HEK293 (cell line): ENCODE measurements around the gene ALOX15B.

Experiments
- CTCF ChIA-PET: fragments of 350-600 bp; formaldehyde crosslinking; extraction: SDS; loops from one replicate; lab custom pipeline; 2021; ENCODE audit warnings: antibody characterized with exemption; lab: Yijun Ruan, JAX
- POLR2A ChIA-PET: fragments of 300-600 bp; formaldehyde crosslinking; extraction: SDS; loops from one replicate; lab custom pipeline; 2020; ENCODE audit warnings: antibody characterized with exemption, inconsistent platforms; lab: Yijun Ruan, JAX
- H3K27ac ChIP-seq: fragments of 200-500 bp; sonication (Bioruptor generic); 2 replicates; pipeline ENCODE4 v1.5.1; 2014; ENCODE audit warnings: low read depth, low read length, control low read depth, inconsistent platforms; ENCODE audit errors: extremely low read depth
- H3K36me3 ChIP-seq, 2 experiments: fragments of 200-500 bp in 1 of 2; sonication (Bioruptor generic) in 1 of 2; 1 replicate in 1 of 2; 2 replicates in 1 of 2; pipeline ENCODE4 v1.5.1; 2014 to 2017; ENCODE audit warnings: inconsistent platforms in 2 of 2, low read length in 2 of 2; ENCODE audit not compliant: control insufficient read depth in 2 of 2, insufficient read depth in 1 of 2
- H3K4me1 ChIP-seq: fragments of 200-500 bp; sonication (Bioruptor generic); 2 replicates; pipeline ENCODE4 v1.5.1; 2014; ENCODE audit warnings: mild to moderate bottlenecking, low read length, inconsistent platforms; ENCODE audit not compliant: control insufficient read depth, insufficient read depth
- H3K4me3 ChIP-seq: 2 replicates; pipeline ENCODE4 v1.5.1; 2011; ENCODE audit warnings: low read depth, mild to moderate bottlenecking, control low read depth, low read length, moderate library complexity
- H3K9me3 ChIP-seq: fragments of 200-500 bp; sonication (Bioruptor generic); 2 replicates; pipeline ENCODE4 v1.5.1; 2014; ENCODE audit warnings: low read depth, low read length, inconsistent platforms; ENCODE audit not compliant: control insufficient read depth, insufficient read depth
- HOXC10 ChIP-seq: sonication (generic); formaldehyde crosslinking; IDR thresholded peaks from 2 replicates; pipeline ENCODE4 v1.8.1; 2023; ENCODE audit warnings: mild to moderate bottlenecking, missing genetic modification reagents
- IKZF3 ChIP-seq: fragments of 450-650 bp; IDR thresholded peaks from 2 replicates; pipeline ENCODE4 v1.5.0; 2018; ENCODE audit warnings: missing biosample characterization, mild to moderate bottlenecking, missing genetic modification characterization, moderate library complexity
- SP2 ChIP-seq: fragments of 450-650 bp; formaldehyde crosslinking; IDR thresholded peaks from 2 replicates; pipeline ENCODE4 v1.5.1; 2016; ENCODE audit warnings: missing biosample characterization, missing genetic modification characterization
- ZBTB17 ChIP-seq: fragments of 450-650 bp; formaldehyde crosslinking; IDR thresholded peaks from 2 replicates; pipeline ENCODE4 v1.5.1; 2016; ENCODE audit warnings: missing biosample characterization, missing genetic modification characterization
- ZNF146 ChIP-seq: fragments of 450-650 bp; formaldehyde crosslinking; IDR thresholded peaks from 2 replicates; pipeline ENCODE4 v1.5.1; 2016; ENCODE audit warnings: missing biosample characterization, missing genetic modification characterization
- ZNF155 ChIP-seq: fragments of 450-650 bp; formaldehyde crosslinking; IDR thresholded peaks from 2 replicates; pipeline ENCODE4 v1.5.1; 2016; ENCODE audit warnings: missing biosample characterization, missing genetic modification characterization
- ZNF169 ChIP-seq: fragments of 450-650 bp; formaldehyde crosslinking; IDR thresholded peaks from 2 replicates; pipeline ENCODE4 v1.5.1; 2016; ENCODE audit warnings: missing biosample characterization, missing genetic modification characterization
- ZNF335 ChIP-seq: fragments of 450-650 bp; formaldehyde crosslinking; conservative IDR thresholded peaks from 2 replicates; pipeline ENCODE4 v1.5.1; 2016; ENCODE audit warnings: missing biosample characterization, missing genetic modification characterization
- ZNF341 ChIP-seq: fragments of 450-650 bp; formaldehyde crosslinking; IDR thresholded peaks from 2 replicates; pipeline ENCODE4; 2016; ENCODE audit warnings: low read depth, missing biosample characterization, missing genetic modification characterization
- ZNF433 ChIP-seq: fragments of 450-650 bp; formaldehyde crosslinking; IDR thresholded peaks from 2 replicates; pipeline ENCODE4 v1.5.1; 2016; ENCODE audit warnings: missing biosample characterization, missing genetic modification characterization, low read depth
- ZNF623 ChIP-seq: fragments of 450-650 bp; formaldehyde crosslinking; IDR thresholded peaks from 2 replicates; pipeline ENCODE4 v1.5.1; 2016; ENCODE audit warnings: missing biosample characterization, missing genetic modification characterization
- ZNF629 ChIP-seq: fragments of 450-650 bp; formaldehyde crosslinking; IDR thresholded peaks from 2 replicates; pipeline ENCODE4 v1.5.1; 2017; ENCODE audit warnings: missing biosample characterization, missing genetic modification characterization
- ZNF707 ChIP-seq: fragments of 450-650 bp; formaldehyde crosslinking; IDR thresholded peaks from 2 replicates; pipeline ENCODE4 v1.5.1; 2016; ENCODE audit warnings: missing biosample characterization, missing genetic modification characterization
- ZXDB ChIP-seq: fragments of 450-650 bp; formaldehyde crosslinking; IDR thresholded peaks from 2 replicates; pipeline ENCODE4 v1.5.1; 2016; ENCODE audit warnings: missing biosample characterization, missing genetic modification characterization
- TF ChIP-seq, protein P1 (sequence below): fragments of 450-650 bp; formaldehyde crosslinking; IDR thresholded peaks from 2 replicates; pipeline ENCODE4 v1.5.1; 2016; ENCODE audit warnings: missing biosample characterization, missing genetic modification characterization
- TF ChIP-seq, protein P2 (sequence below): fragments of 450-650 bp; formaldehyde crosslinking; IDR thresholded peaks from 2 replicates; pipeline ENCODE4 v1.5.1; 2016; ENCODE audit warnings: missing biosample characterization, missing genetic modification characterization
- TF ChIP-seq, protein P3 (sequence below): fragments of 450-650 bp; formaldehyde crosslinking; IDR thresholded peaks from 2 replicates; pipeline ENCODE4 v1.5.1; 2016; ENCODE audit warnings: missing biosample characterization, missing genetic modification characterization

The ALOX15B gene

GRCh38 chr17:8080208-8080798, 41.4 kb downstream of the ALOX15B start:
- Histone ChIP-seq H3K36me3 (peaks cover 0 to 5% of the 10 kb centered on the region in 2 experiments; a peak in 1 of 3 replicates), H3K4me3 (peak overlapping the region; percentile 55), H3K9me3 (no peaks in the 10 kb centered on the region; the same call in 1 of the 2 replicates), H3K27ac (peak overlapping the region; percentile 32; the same call in 1 of the 2 replicates), H3K4me1 (peaks cover 7% of the 10 kb centered on the region)
- TF ChIP-seq ZNF335 (peak; percentile 79), ZXDB (tag by site-specific recombination) (no peak), IKZF3 (tag by site-specific recombination) (peak; percentile 43; the same call in 1 of the 2 replicates), ZNF341 (tag by site-specific recombination) (peak; percentile 59)
- TF ChIP-seq, protein P1, sequence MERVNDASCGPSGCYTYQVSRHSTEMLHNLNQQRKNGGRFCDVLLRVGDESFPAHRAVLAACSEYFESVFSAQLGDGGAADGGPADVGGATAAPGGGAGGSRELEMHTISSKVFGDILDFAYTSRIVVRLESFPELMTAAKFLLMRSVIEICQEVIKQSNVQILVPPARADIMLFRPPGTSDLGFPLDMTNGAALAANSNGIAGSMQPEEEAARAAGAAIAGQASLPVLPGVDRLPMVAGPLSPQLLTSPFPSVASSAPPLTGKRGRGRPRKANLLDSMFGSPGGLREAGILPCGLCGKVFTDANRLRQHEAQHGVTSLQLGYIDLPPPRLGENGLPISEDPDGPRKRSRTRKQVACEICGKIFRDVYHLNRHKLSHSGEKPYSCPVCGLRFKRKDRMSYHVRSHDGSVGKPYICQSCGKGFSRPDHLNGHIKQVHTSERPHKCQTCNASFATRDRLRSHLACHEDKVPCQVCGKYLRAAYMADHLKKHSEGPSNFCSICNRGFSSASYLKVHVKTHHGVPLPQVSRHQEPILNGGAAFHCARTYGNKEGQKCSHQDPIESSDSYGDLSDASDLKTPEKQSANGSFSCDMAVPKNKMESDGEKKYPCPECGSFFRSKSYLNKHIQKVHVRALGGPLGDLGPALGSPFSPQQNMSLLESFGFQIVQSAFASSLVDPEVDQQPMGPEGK (tag by site-specific recombination): 0 out of 2 replicates have a peak, but pooled peaks have one; percentile 15
- ChIA-PET CTCF (interaction anchor here (0.6 to 27.3 kb wide), 12 partner anchors 8 to 233 kb away, joined by 3 to 561 read pairs (median 6); partner anchors contain the start of gene ALOX12B), POLR2A (interaction anchor here (1.0 to 1.3 kb wide), 2 partner anchors 39 to 235 kb away, joined by 3 to 7 read pairs; no protein-coding TSS in a partner anchor)

- TF ChIP-seq ZNF169 (tag by site-specific recombination): no peak
- TF ChIP-seq SP2: no peak
- TF ChIP-seq, protein P2, sequence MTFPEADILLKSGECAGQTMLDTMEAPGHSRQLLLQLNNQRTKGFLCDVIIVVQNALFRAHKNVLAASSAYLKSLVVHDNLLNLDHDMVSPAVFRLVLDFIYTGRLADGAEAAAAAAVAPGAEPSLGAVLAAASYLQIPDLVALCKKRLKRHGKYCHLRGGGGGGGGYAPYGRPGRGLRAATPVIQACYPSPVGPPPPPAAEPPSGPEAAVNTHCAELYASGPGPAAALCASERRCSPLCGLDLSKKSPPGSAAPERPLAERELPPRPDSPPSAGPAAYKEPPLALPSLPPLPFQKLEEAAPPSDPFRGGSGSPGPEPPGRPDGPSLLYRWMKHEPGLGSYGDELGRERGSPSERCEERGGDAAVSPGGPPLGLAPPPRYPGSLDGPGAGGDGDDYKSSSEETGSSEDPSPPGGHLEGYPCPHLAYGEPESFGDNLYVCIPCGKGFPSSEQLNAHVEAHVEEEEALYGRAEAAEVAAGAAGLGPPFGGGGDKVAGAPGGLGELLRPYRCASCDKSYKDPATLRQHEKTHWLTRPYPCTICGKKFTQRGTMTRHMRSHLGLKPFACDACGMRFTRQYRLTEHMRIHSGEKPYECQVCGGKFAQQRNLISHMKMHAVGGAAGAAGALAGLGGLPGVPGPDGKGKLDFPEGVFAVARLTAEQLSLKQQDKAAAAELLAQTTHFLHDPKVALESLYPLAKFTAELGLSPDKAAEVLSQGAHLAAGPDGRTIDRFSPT (tag by site-specific recombination): 0 out of 2 replicates have a peak, but pooled peaks have one; percentile 14
- no peak for TF ChIP-seq HOXC10 (CRISPR knock-in tag)
- CTCF ChIA-PET: interaction anchor here (0.7 to 27.3 kb wide), 9 partner anchors 8 to 233 kb away, joined by 3 to 561 read pairs (median 3); partner anchors contain the start of gene ALOX12B
- peaks cover 0 to 5% of the 10 kb centered on the region in 2 experiments; a peak in 1 of 3 replicates for H3K36me3 ChIP-seq
- H3K9me3 ChIP-seq: no peaks in the 10 kb centered on the region; the same call in 1 of the 2 replicates
- H3K4me1 ChIP-seq: peaks cover 7% of the 10 kb centered on the region
- POLR2A ChIA-PET: no interaction called here
- no peak overlapping the region for H3K27ac ChIP-seq
- no peak overlapping the region for H3K4me3 ChIP-seq
Measured at GRCh38 chr17:8080799-8081219, 42.0 kb downstream of the ALOX15B start.

DNA sequence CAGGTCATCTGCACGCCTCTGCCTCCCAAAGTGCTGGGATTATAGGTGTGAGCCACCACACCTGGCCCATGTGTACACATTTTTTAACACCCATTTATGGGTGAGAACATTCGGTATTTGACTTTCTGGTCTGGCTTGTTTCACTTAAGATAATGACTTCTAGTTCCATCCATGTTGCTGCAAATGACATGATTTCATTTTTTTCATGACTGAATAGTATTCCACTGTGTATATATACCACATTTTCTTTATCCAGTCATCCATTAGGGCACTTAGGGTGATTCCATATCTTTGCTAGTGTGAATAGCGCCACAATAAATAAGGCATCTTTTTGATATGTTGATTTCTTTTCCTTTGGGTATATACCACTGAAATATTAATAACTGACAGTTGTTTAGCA, 43.0 kb downstream of the ALOX15B start:
- POLR2A ChIA-PET: no interaction called here
- H3K27ac ChIP-seq: no peak overlapping the region
- CTCF ChIA-PET: interaction anchor here (12.5 to 27.3 kb wide), 4 partner anchors 5 to 23 kb away, joined by 214 to 561 read pairs (median 288); partner anchors contain the start of gene ALOX12B

GRCh38 chr17:8082292-8082691, 43.4 kb downstream of the ALOX15B start:
- ChIA-PET POLR2A (no interaction called here), CTCF (interaction anchor here (12.5 to 27.3 kb wide), 4 partner anchors 5 to 23 kb away, joined by 214 to 561 read pairs (median 288); partner anchors contain the start of gene ALOX12B)
- Histone ChIP-seq H3K27ac (no peak overlapping the region), H3K4me3 (no peak overlapping the region), H3K4me1 (peaks cover 7% of the 10 kb centered on the region), H3K36me3 (peaks cover 0 to 5% of the 10 kb centered on the region in 2 experiments; a peak in 1 of 3 replicates), H3K9me3 (no peaks in the 10 kb centered on the region; the same call in 1 of the 2 replicates)
- TF ChIP-seq ZNF707 (tag by site-specific recombination) (no peak), ZNF155 (no peak), ZNF433 (tag by site-specific recombination) (no peak)
- TF ChIP-seq, protein P3, sequence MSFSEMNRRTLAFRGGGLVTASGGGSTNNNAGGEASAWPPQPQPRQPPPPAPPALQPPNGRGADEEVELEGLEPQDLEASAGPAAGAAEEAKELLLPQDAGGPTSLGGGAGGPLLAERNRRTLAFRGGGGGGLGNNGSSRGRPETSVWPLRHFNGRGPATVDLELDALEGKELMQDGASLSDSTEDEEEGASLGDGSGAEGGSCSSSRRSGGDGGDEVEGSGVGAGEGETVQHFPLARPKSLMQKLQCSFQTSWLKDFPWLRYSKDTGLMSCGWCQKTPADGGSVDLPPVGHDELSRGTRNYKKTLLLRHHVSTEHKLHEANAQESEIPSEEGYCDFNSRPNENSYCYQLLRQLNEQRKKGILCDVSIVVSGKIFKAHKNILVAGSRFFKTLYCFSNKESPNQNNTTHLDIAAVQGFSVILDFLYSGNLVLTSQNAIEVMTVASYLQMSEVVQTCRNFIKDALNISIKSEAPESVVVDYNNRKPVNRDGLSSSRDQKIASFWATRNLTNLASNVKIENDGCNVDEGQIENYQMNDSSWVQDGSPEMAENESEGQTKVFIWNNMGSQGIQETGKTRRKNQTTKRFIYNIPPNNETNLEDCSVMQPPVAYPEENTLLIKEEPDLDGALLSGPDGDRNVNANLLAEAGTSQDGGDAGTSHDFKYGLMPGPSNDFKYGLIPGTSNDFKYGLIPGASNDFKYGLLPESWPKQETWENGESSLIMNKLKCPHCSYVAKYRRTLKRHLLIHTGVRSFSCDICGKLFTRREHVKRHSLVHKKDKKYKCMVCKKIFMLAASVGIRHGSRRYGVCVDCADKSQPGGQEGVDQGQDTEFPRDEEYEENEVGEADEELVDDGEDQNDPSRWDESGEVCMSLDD (tag by site-specific recombination): no peak

More for the DNA sequence above, 43.0 kb downstream of the ALOX15B start:
- TF ChIP-seq ZBTB17: peak; percentile 59
- 0 out of 2 replicates have a peak, but pooled peaks have one; percentile 14 for TF ChIP-seq ZNF623 (tag by site-specific recombination)
- TF ChIP-seq ZNF146 (tag by site-specific recombination): peak; percentile 85
- no peak for TF ChIP-seq ZNF629
- peaks cover 7% of the 10 kb centered on the region for H3K4me1 ChIP-seq
- no peak overlapping the region for H3K4me3 ChIP-seq
- no peaks in the 10 kb centered on the region; the same call in 1 of the 2 replicates for H3K9me3 ChIP-seq
- H3K36me3 ChIP-seq: peaks cover 0 to 5% of the 10 kb centered on the region in 2 experiments; a peak in 1 of 3 replicates
